Panc1 (cell line): ENCODE measurements around the gene TBX5. TPM values are rescaled to one million over a fixed set of nuclear protein-coding genes. Genes with fewer than 3 reads are reported as not detected.

Experiments used
- ATAC-seq: fragments of 200-7000 bp; cut with Tn5 transposase; 2 replicates; pipeline ENCODE4 v1.9.1; 2020; ENCODE audit warnings: mild to moderate bottlenecking, moderate library complexity
- BruUV-seq: library from RNA; stranded (reverse); fragments of 400-500 nt; replicated peaks from 2 replicates; lab custom pipeline; 2021; lab: Mats Ljungman, UMichigan
- CTCF ChIA-PET: fragments of 300-600 bp; sonication (Branson Sonifier 250); formaldehyde crosslinking; loops from one replicate; lab custom pipeline; 2022; ENCODE audit warnings: antibody characterized with exemption; lab: Charles Lee
- POLR2A ChIA-PET: fragments of 300-600 bp; sonication (Branson Sonifier 250); formaldehyde crosslinking; loops from one replicate; lab custom pipeline; 2022; ENCODE audit warnings: antibody characterized with exemption; lab: Charles Lee
- DNase-seq: peaks from one replicate; pipeline ENCODE4 v3.0.0-alpha.2; 2010; ENCODE audit warnings: low read depth, low spot score
- H3K27ac ChIP-seq: 2 replicates; pipeline ENCODE4 v1.5.1; 2011; ENCODE audit warnings: mild to moderate bottlenecking, low read length, inconsistent platforms
- H3K27me3 ChIP-seq: fragments of 200-500 bp; sonication (Bioruptor generic); 2 replicates; pipeline ENCODE4 v1.6.0; 2014; ENCODE audit warnings: low read length, inconsistent platforms; ENCODE audit not compliant: control insufficient read depth, insufficient read depth
- H3K36me3 ChIP-seq: fragments of 200-500 bp; sonication (Bioruptor generic); 2 replicates; pipeline ENCODE4 v1.5.1; 2014; ENCODE audit warnings: inconsistent platforms, mild to moderate bottlenecking, low read length, moderate library complexity; ENCODE audit not compliant: control insufficient read depth, insufficient read depth
- H3K4me1 ChIP-seq: 2 replicates; pipeline ENCODE4 v1.5.1; 2011; ENCODE audit warnings: inconsistent platforms, mild to moderate bottlenecking, low read length, moderate library complexity; ENCODE audit not compliant: control insufficient read depth, insufficient read depth
- H3K4me3 ChIP-seq, 2 experiments: 2 replicates each; pipeline ENCODE4 v1.5.1; 2011 to 2012; ENCODE audit warnings: low read depth in 2 of 2, low read length in 2 of 2, mild to moderate bottlenecking in 2 of 2, inconsistent platforms in 1 of 2, moderate library complexity in 1 of 2
- H3K9me3 ChIP-seq: fragments of 200-500 bp; sonication (Bioruptor generic); 2 replicates; pipeline ENCODE4 v1.5.1; 2014; ENCODE audit warnings: low read depth, mild to moderate bottlenecking, inconsistent platforms, low read length, moderate library complexity; ENCODE audit not compliant: control insufficient read depth, insufficient read depth
- POLR2AphosphoS5 ChIP-seq: IDR thresholded peaks from 2 replicates; pipeline ENCODE4 v1.6.1; 2012; ENCODE audit warnings: mild to moderate bottlenecking, low read depth, low read length, moderate library complexity
- SIN3A ChIP-seq: IDR thresholded peaks from 2 replicates; pipeline ENCODE4 v1.6.1; 2012; ENCODE audit warnings: low read depth, mild to moderate bottlenecking, low read length, moderate library complexity, borderline replicate concordance; ENCODE audit not compliant: insufficient read depth
- TCF7L2 ChIP-seq: IDR thresholded peaks from 2 replicates; pipeline ENCODE4 v1.6.1; 2011; ENCODE audit warnings: mild to moderate bottlenecking, low read depth, low read length, inconsistent platforms
- in situ Hi-C: cut with HindIII; loops from 2 replicates; pipeline ENCODE4 v1.10.0; 2016; ENCODE audit warnings: low sequenced_read_pairs, low pct_unique_long_range_greater_than_20kb
- intact Hi-C: fragments of 100-400 bp; cut with micrococcal nuclease; formaldehyde crosslinking; loops from one replicate; pipeline ENCODE4 v1.10.0; 2022; ENCODE audit not compliant: unreplicated experiment
- total RNA-seq: library from RNA; stranded (reverse); gene quantifications from one replicate; pipeline ENCODE4 v1.2.1, GENCODE V29; 2021; ENCODE audit not compliant: unreplicated experiment
- TF ChIP-seq, protein P1 (sequence below), 2 experiments: IDR thresholded peaks; 2 replicates each; pipeline ENCODE4 v1.6.1; 2011 to 2012; ENCODE audit warnings: low read depth in 2 of 2, control low read depth in 1 of 2, low read length in 1 of 2, mild to moderate bottlenecking in 1 of 2, moderate library complexity in 1 of 2; ENCODE audit not compliant: insufficient read depth in 1 of 2
- TF ChIP-seq, protein P2 (sequence below): fragments of 450-650 bp; IDR thresholded peaks from 2 replicates; pipeline ENCODE4 v1.5.1; 2017; ENCODE audit warnings: mild to moderate bottlenecking

Gene TBX5
- total RNA-seq, 1 experiment from 2014 or later: not detected

DNA sequence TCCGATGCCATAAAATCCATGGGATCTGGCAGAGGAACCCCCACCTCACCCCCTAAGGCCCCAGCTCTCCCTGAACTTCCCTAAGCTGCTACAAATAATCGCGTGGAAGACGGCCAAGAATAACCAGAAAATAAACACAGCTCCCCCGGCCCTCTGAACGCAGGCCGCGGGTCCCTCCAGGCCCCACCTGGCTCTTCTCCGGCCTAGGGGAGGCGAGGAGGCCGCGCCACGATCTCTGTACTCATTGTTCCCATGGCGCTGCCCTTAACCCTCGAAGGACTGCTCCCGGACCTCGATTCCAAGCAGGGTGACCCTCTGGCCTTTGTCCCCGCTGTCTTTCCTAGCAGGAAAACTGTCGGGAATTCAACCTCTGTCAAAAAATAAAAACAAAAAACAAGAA, 33.9 kb upstream of the TBX5 start:
- in situ Hi-C loops: no loop called here
- CTCF ChIA-PET: no interaction called here
- TF ChIP-seq POLR2AphosphoS5 (no peak), SIN3A (no peak), TCF7L2 (no peak)
- TF ChIP-seq, protein P1, sequence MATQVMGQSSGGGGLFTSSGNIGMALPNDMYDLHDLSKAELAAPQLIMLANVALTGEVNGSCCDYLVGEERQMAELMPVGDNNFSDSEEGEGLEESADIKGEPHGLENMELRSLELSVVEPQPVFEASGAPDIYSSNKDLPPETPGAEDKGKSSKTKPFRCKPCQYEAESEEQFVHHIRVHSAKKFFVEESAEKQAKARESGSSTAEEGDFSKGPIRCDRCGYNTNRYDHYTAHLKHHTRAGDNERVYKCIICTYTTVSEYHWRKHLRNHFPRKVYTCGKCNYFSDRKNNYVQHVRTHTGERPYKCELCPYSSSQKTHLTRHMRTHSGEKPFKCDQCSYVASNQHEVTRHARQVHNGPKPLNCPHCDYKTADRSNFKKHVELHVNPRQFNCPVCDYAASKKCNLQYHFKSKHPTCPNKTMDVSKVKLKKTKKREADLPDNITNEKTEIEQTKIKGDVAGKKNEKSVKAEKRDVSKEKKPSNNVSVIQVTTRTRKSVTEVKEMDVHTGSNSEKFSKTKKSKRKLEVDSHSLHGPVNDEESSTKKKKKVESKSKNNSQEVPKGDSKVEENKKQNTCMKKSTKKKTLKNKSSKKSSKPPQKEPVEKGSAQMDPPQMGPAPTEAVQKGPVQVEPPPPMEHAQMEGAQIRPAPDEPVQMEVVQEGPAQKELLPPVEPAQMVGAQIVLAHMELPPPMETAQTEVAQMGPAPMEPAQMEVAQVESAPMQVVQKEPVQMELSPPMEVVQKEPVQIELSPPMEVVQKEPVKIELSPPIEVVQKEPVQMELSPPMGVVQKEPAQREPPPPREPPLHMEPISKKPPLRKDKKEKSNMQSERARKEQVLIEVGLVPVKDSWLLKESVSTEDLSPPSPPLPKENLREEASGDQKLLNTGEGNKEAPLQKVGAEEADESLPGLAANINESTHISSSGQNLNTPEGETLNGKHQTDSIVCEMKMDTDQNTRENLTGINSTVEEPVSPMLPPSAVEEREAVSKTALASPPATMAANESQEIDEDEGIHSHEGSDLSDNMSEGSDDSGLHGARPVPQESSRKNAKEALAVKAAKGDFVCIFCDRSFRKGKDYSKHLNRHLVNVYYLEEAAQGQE (IDR thresholded peaks at IDR 0.05; ENCODE audit: insufficient read depth in 1 of 2, low read depth in 2 of 2, low read length in 1 of 2): no peak
- TF ChIP-seq, protein P2, sequence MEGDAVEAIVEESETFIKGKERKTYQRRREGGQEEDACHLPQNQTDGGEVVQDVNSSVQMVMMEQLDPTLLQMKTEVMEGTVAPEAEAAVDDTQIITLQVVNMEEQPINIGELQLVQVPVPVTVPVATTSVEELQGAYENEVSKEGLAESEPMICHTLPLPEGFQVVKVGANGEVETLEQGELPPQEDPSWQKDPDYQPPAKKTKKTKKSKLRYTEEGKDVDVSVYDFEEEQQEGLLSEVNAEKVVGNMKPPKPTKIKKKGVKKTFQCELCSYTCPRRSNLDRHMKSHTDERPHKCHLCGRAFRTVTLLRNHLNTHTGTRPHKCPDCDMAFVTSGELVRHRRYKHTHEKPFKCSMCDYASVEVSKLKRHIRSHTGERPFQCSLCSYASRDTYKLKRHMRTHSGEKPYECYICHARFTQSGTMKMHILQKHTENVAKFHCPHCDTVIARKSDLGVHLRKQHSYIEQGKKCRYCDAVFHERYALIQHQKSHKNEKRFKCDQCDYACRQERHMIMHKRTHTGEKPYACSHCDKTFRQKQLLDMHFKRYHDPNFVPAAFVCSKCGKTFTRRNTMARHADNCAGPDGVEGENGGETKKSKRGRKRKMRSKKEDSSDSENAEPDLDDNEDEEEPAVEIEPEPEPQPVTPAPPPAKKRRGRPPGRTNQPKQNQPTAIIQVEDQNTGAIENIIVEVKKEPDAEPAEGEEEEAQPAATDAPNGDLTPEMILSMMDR: no peak
- Histone ChIP-seq H3K27me3 (peaks cover 4% of the 10 kb centered on the region; the same call in 1 of the 2 replicates), H3K36me3 (no peaks in the 10 kb centered on the region), H3K4me3 (no peak overlapping the region), H3K9me3 (no peaks in the 10 kb centered on the region), H3K4me1 (no peaks in the 10 kb centered on the region), H3K27ac (no peak overlapping the region)
- POLR2A ChIA-PET: no interaction called here
- intact Hi-C loops: no loop called here
- no peak for ATAC-seq
- DNase-seq: no peak
- no TSS peak for BruUV-seq

GRCh38 chr12:114439261-114439683, 33.3 kb upstream of the TBX5 start:
- DNase-seq (no peak), ATAC-seq (no peak)
- ChIA-PET POLR2A (no interaction called here), CTCF (no interaction called here)
- no peaks in the 10 kb centered on the region for H3K9me3 ChIP-seq
- H3K27ac ChIP-seq: no peak overlapping the region
- BruUV-seq: no TSS peak
- H3K4me3 ChIP-seq: no peak overlapping the region
- H3K27me3 ChIP-seq: peaks cover 4% of the 10 kb centered on the region; the same call in 1 of the 2 replicates
- intact Hi-C loops (no loop called here), in situ Hi-C loops (no loop called here)
- H3K36me3 ChIP-seq: no peaks in the 10 kb centered on the region
- no peaks in the 10 kb centered on the region for H3K4me1 ChIP-seq
- TF ChIP-seq, protein P1 (IDR thresholded peaks at IDR 0.05; ENCODE audit: insufficient read depth in 1 of 2, low read depth in 2 of 2, low read length in 1 of 2): no peak
- TF ChIP-seq TCF7L2: no peak
- TF ChIP-seq, protein P2: no peak
- no peak for TF ChIP-seq POLR2AphosphoS5
- no peak for TF ChIP-seq SIN3A
